Endothelial cell of hepatic sinusoid (primary cell): ENCODE measurements around the gene CHRNB4.

ENCODE experiments used
- in situ Hi-C: cut with HindIII; loops from 2 replicates; pipeline ENCODE4 v1.10.0; 2017; ENCODE audit warnings: low sequenced_read_pairs

CHRNB4 gene

DNA sequence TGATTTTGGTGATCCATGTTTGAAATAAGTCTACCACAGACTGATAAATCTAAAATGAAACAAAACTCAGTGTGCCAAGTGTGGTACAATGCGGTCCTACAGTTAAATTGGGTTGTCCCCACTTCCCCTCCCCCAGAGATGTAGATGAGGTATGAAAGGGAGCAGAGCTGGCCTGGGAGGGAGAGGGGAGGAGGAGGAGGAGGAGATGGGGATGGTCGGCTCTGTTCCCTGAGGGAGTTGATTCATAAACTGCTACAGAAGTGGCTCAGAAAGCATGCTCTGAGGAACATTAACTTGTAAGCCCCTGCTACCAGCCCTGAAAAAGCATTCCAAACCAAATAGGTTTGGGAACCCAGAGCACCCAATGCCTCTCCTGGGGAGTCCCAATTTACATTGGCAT, 28.0 kb upstream of the CHRNB4 start:
- in situ Hi-C loops: no loop called here

DNA sequence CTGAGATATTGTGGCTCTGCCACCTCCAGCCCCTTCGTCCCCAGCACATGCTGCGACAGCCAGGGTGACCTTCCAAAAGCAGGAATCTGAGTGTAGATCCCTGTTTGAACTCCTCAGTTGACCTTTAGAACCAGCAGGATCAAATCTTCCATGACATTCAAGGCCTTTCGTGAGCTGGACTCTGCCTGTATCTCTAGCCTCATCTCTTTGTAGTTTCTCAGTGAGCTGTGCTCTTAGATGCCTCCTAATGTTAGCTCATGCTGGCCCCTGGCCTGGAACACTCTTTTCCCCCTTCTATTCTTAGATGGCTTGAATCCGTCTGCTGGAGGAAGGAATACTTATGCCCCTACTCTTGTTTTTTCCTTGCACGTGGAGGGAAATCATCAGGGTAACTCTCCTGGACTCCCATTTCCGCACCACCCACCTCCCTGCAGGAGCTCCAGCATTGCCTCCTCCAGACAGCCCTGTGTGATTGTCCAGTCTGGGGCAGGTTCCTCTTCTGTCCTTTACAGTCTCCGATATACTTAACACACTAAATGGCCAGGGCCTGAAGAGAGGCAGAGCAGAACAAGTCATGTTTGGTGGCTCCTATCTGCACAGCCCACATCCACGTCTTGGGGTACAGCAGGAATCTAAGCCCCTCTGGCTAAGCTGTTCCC, 26.7 kb upstream of the CHRNB4 start:
- in situ Hi-C loops: no loop called here

DNA sequence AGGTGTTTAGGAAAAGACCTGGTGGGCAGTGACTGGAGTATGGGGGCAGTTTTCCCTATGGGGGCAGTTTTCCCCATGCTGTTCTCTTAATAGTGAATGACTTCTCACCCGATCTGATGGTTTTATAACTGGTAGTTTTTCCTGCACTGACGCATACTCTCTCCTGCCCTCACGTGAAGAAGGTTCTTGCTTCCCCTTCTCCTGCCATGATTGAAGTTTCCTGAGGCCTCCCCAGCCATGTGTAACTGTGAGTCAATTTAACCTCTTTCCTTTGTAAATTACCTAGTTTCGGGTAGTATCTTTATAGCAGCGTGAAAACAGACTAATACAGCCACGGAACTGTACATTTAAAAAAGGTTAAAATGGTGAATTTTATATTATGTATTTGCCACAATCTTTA, 25.0 kb upstream of the CHRNB4 start:
- in situ Hi-C loops: no loop called here

DNA sequence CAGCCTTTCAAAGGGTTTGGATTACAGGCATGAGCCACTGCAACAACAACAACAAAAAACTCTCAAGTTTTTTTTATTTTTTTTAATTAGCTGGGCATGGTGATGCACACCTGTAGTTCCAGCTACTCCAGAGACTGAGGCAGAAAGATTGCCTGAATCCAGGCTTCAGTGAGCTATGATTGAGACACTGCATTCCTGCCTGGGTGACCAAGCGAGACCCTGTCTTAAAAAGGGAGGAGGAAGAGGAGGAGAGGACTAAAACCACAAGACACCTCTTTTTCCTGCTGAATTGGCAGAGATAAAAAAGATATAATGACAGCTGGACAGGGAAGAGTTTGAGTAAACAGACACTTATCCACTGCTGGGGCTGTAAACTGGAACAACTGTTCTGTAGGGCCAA, 22.7 kb upstream of the CHRNB4 start:
- in situ Hi-C loops: loop anchor here (5.0 kb wide), 1 partner anchor 76 kb away; no protein-coding TSS in a partner anchor

DNA sequence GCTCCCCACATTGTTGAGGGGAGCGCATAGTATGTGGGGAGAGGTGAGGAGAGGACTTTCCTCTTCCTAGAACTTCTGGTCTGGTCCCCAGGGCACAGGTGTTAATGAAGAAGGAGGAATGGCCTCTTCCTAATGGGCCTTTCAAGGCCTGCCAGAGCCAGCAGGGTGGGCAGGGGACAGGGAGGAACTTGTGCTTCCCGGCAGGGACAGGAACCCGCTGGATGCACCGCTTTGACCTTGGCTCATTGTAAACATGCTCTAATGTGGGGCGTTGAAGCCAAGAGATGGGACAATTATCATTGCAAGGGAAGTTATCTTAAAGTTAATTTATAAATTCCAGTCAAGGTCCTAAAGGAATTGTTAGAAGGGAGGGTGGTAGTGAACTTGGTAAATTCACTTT, 21.0 kb upstream of the CHRNB4 start:
- in situ Hi-C loops: loop anchor here (5.0 kb wide), 1 partner anchor 75 kb away; no protein-coding TSS in a partner anchor

DNA sequence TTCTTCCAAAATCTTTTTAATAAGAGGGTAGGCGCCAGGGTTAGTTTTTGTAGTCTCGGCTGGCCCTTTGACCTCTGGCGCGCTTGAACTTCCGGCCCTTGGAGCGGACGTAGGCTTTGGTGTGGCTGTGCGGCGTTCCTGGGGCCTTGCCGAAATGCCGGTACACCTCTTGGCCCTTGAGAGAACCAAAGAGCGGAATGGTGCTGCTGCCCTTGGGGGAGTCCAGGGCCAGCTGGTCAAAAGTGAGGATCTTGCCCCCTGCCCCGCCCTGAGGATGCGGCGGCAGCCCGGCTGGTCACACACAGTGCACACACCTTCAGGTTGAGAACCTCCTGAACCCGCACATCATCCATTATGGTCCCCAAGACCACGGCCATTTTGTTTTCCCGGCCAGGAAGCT, 20.0 kb upstream of the CHRNB4 start:
- in situ Hi-C loops: loop anchor here (5.0 kb wide), 1 partner anchor 74 kb away; no protein-coding TSS in a partner anchor

DNA sequence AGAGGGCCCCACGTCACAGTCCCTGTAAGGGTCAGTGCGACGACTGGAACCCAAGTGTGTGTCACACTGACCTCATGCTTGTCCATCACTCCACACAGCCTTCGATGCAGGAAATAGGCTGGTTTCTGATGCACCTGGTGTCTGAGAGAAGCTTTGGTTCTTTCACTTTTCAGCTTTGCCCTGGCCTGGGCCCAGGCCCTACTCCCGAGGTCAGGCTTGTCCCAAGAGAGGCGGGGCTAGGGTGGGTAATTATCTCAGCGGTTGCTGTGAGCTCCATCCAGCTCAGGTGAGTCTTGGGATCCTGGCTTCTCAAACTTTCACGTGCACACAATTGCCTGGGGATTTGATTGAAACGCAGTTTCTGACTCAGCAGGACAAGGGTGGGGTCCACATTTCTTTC, 19.6 kb upstream of the CHRNB4 start:
- in situ Hi-C loops: loop anchor here (5.0 kb wide), 1 partner anchor 73 kb away; no protein-coding TSS in a partner anchor

DNA sequence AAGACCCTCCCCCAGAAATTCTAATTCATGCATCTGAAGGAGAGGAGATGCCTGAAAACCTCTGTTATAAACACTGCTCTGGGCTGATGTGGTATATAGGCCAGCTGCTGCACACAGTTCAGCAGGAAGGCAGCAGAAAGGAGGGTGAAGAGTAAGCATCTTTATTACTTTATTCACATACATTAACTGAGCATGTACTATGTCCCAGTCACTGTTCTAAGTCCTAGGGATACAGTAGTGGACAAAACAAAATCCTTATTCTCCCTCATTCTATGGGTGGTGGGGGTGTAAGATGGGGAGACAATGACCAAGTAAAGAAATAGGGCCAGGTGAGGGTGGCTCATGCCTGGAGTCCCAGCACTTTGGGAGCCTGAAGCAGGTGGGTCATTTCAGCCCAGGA, 17.8 kb upstream of the CHRNB4 start:
- in situ Hi-C loops: no loop called here

DNA sequence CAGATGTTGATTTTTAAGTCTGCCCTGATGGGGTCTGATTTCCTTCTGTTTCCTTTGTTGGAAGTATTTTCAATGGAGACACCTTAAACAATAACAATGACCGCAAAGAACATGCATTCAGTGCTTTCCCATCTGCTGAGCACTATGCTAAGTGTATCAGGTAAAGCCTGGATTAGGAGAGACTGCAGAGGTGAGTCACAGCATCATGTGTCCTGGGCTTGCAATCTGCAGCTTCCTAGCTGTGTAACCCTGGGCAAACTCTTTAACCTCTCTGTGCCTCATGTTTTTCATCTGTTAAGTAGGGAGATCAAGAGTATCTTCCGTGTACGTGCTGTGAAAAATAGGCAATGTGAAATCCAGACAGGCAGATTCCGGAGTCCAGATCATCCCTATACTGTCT, 13.3 kb upstream of the CHRNB4 start:
- in situ Hi-C loops: no loop called here

DNA sequence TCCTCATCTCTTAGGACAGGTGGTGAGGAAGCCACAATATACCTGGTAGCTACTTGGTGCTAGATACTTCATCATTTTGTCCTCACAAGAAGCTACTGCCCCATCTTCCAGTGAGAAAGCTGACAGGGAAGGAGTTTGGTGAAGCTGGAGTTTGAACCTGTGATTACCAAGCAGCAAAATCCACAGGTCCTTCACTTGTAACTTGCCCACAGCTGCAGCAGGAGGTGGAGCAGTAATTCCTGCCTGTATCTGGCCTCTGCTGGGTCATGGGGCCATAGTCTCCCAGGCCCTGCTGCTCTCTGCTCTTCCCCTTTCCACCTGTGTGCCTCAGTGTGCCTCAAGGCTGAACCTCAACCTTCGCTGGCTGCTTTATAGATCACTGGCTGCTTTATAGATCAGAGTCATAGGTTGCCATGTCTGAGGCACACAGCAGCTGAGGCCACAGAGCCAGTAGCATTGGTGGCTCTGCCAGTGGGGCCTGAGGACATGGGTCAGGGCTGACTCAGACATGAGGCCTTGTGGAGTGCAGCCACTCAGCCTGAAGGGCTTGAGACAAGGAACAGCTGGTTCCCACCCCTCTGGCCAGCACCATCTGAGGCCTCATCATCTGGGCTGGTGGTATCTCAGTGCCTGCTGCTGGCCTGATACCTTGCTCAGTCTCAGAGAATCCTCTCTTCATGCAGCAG, 11.1 kb upstream of the CHRNB4 start:
- in situ Hi-C loops: no loop called here

DNA sequence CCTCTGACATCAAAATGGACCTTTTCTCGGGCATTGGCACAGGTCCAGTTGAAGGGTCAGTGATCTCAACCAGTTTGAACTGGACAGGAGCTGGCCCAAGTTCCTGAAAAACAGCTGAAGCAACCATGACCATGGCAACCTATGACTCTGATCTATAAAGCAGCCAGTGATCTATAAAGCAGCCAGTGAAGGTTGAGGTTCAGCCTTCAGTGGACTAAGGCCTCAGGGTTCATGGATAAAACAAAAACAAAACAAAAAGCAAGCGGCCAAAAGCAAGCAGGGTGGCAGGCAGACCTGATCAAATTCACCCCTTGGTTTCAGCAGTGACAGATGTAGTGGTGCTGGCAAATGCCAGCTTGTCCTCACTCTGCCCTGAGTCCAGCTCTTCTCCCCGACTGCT, 10.0 kb upstream of the CHRNB4 start:
- in situ Hi-C loops: no loop called here

DNA sequence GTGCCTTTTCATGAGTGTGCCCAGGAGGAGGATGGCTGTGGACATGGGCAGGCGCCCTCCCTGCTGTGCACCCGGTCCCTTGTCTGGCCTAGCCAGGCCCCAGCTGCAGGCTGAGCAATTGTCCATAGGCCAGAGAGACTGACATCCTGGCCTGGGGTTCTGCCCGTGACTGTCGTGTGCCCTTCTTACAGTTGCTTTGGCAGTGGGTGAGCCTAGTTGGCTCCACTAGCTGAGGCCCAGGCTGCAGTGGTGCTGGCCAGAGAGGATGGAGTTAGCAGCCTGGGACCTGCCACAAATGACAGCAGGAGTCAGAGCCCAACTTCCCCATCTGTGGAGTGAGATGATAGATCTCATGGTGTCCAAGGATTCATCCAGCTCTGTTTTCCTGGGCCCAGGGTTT, 9.0 kb upstream of the CHRNB4 start:
- in situ Hi-C loops: no loop called here

DNA sequence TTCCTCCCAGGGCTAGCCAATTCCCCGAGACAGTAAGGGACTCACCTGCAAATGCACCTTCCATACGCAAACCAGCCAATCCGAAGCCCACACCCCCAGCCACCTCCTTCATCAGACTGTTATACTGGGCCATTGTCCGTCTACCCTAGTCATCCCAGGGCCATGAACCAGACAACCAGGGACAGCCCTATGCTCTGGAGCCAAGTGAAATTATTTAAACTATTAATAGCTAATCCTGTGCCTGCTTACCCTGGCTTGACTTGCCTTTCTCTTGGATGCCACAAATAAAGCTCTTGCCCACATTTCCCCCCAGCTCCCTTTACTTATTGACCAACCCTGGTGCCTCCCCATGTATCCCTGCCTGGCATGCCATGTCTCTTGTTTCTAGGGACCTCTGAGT, 4.0 kb upstream of the CHRNB4 start:
- in situ Hi-C loops: no loop called here

DNA sequence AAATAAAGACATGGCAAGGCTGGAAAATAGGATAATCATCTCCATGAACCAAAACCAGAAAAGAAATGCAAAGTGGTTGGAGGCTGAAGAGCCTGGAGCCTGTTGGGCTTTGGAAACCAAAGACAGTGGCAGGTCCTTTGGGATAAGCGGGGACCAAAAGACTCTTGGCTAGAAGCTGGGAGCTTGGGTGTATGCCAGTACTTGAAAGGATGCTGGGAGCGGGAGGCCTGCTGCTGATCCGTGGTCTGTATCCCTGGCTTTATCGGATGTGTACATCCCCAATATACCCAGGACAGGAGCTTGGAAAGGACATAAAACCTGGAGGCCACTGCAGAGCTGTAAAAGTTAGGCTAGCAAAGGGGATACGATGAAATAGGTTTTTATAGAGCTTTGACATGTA, 1.3 kb upstream of the CHRNB4 start:
- in situ Hi-C loops: no loop called here

DNA sequence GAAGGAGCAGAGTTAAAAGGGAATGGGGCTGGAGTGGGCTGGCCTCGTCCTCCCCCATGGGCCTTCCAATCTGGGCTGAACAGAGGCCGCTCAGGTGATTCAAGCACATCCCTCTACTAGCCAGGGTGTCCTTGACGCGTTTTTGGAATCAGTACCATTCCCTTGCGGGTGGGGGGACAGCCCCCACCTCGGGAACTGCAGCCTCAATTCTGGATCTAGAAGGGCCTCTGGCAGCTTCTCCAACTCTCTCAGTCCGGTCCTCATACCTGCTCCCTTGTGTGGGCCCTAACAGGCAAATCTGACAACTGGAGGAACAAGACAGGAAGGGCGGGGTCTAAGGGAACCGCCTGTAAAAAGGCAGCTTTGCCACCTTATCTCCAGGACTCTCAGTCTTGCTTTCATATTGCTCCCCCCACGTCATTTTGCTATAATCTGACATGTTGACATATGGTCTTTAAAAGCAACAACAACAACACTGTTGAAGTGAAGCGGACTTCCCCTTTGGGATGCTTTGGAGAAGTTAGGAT, 802 bp upstream of the CHRNB4 start:
- in situ Hi-C loops: no loop called here

DNA sequence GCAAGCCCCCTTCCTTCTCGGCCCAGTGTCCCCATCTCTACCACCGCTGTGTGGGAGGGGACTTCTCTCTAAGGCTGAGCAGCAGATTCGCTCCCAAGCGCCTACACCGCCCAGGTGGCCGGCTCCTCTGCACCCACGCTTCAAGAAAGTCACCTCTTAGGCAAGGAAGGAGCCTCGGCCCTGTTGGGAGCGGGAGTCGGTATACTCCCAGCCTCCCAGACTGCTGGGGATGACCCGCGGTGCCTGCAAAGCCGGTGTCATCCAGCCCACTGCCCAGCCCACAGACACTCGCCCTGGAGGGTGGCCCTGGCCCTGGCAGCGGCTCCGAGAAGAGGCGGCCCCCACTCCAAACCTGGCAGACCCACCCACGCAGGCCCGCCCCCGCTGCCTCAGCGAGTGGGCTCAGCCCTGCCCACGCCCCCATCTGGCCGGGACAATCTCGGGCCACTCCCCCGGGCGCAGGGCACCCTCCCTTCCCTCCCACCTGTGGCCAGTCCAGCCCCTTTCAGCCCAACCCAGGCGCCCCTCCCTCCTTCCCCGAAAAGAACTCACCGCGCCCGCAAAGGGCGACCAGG, 396 bp downstream of the CHRNB4 start:
- in situ Hi-C loops: no loop called here

DNA sequence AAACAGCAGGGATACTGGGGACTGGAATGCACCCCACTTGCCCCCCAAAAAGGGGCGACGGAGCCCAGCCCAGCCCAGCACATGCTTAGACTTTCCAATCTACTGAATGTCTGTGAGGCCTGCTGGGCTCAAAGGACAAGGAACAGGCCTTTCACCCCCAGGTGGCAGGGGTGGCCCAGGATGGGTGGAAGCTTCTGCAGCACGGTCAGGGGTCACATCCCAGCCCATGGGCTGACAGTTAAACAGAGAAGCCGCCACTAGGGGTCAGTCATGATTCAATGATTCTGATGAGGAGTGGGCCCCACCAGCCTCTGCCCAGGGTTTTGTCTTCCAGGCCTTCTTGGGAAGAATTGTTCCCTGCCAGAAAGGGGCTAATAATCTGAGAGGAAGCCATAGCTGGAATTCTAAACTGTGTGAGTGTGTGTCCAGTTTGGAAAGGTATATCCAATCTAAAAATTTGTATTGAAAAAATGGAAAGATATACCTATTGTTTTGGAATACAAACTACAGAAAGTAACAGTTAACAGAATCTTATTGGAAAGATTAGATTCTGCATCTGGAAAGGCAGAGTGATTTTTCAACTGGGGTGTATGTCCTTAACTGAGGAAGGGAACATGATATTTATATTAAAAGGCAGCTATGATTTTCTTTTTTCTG, 2.2 kb downstream of the CHRNB4 start:
- in situ Hi-C loops: loop anchor here (5.0 kb wide), 1 partner anchor 69 kb away; no protein-coding TSS in a partner anchor

DNA sequence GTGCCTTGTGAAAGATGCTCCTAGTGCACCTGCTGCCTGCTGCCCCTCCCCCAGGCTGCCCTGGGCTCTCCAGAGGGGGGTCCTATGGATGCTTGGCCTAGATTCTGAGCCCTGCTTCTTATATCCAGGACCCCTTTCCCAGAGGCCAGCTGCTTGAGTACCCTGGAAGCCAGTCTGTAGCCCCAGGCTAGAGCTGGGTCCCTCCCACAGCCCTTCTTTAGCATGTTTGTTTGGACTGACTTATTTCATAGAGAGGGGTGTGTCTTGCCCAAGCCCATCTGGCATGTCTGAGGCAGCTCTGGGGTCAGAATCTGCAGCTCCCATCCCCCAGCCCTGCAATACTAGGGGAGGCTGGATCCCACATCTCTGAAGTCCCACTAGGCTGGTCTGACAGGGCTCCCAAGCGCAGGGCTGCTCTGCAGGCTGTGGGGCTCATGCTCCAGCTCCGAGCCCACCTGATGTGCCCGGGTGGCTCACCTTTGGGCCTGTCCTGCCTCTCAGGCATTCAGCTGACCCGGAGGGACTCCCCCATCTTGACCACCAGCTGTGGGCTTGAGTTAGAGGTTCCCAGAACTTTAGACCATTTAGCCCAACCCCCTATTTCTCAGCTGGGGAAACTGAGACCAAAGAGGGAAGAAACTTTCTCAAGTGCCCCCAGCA, 3.1 kb downstream of the CHRNB4 start:
- in situ Hi-C loops: loop anchor here (5.0 kb wide), 1 partner anchor 69 kb away; no protein-coding TSS in a partner anchor

DNA sequence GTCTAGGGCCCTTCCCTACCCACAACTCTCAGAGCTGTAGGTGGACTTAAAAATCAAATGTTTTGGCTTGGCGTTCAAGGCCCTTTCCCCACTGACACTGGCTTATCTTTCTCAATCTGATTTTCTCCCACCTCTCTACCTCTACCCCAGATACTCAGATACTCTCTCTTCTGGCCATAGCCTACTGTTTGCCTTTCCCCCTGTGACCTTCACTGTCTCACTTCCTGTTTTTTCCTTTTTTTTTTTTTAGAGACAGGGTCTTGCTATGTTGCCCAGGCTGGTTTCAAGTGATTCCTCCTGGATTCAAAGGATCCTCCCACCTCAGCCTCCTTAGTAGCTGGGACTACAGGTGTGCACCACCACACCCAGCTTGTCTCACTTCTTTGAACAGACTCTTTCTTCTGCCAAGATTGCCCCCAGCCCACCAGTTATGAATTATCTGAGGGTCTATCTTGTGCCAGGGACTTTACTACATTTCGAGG, 4.6 kb downstream of the CHRNB4 start:
- in situ Hi-C loops: loop anchor here (5.0 kb wide), 1 partner anchor 71 kb away; no protein-coding TSS in a partner anchor

DNA sequence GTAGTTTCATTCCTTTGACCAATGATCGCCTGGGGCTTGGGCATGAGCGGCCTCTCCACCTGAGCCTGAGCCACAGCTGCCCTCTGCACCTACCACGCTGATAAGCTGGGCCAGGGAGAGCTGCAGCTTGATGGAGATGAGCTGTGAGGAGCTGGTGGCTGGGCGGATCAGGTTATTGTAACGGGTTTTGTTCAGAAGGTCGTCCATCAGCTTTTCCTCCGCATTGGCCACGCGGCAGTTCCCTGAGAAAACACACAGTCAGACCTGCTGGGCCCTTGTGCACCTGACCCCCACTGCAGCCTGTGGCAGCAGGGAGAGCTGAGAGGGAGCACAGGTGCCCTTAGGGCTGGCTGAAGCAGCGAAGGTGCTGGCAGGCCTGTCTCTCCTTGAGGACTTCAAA, 5.7 kb downstream of the CHRNB4 start:
- in situ Hi-C loops: loop anchor here (5.0 kb wide), 1 partner anchor 72 kb away; no protein-coding TSS in a partner anchor
